ENCODE data around the gene ZNF761. TPM values are rescaled to one million over a fixed set of nuclear protein-coding genes. Genes with fewer than 3 reads are reported as not detected.
A peak's percentile ranks its signal among the peaks of the same experiment; 100 is the strongest.

The ZNF761 gene
- total and polyA plus RNA-seq, 2 of the 13 experiments (the other 11 are each of a cell fraction or from before 2014, with no cell fraction given): 11.6 to 16.2 TPM

- TF ChIP-seq ZNF572 (CRISPR knock-in tag; IDR thresholded peaks at IDR 0.05) (0 out of 2 replicates have a peak, but pooled peaks have one; percentile 57), ELF4 (CRISPR knock-in tag; IDR thresholded peaks at IDR 0.05; ENCODE audit: borderline replicate concordance) (no peak), NFKB2 (CRISPR knock-in tag; IDR thresholded peaks at IDR 0.05; ENCODE audit: borderline replicate concordance) (0 out of 2 replicates have a peak, but pooled peaks have one; percentile 14), SPEN (CRISPR knock-in tag; IDR thresholded peaks at IDR 0.05; ENCODE audit: low read depth) (no peak), ZNF225 (CRISPR knock-in tag; IDR thresholded peaks at IDR 0.05) (no peak), RFX3 (CRISPR knock-in tag; IDR thresholded peaks at IDR 0.05) (no peak), HNRNPL (IDR thresholded peaks at IDR 0.05; ENCODE audit: low read depth, low read length) (no peak), SUZ12 (IDR thresholded peaks at IDR 0.05; ENCODE audit: low read depth, low read length) (no peak), MEF2D (CRISPR knock-in tag; IDR thresholded peaks at IDR 0.05) (no peak), IKZF5 (CRISPR knock-in tag; IDR thresholded peaks at IDR 0.05) (no peak), CENPBD1 (CRISPR knock-in tag; IDR thresholded peaks at IDR 0.05; ENCODE audit: borderline replicate concordance, low read depth) (no peak), NR3C1 (CRISPR knock-in tag; IDR thresholded peaks at IDR 0.05) (no peak), SMARCE1 (IDR thresholded peaks at IDR 0.05; ENCODE audit: borderline replicate concordance) (no peak), THAP11 (CRISPR knock-in tag; IDR thresholded peaks at IDR 0.05) (no peak), YEATS4 (CRISPR knock-in tag; IDR thresholded peaks at IDR 0.05; ENCODE audit: borderline replicate concordance) (peak; percentile 37; the same call in 1 of the 2 replicates), TGIF2 (CRISPR knock-in tag; IDR thresholded peaks at IDR 0.05) (no peak), MXD4 (CRISPR knock-in tag; IDR thresholded peaks at IDR 0.05) (no peak), CCAR2 (optimal IDR thresholded peaks at IDR 0.05; ENCODE audit: low read depth, low read length) (no peak), ZFP82 (CRISPR knock-in tag; IDR thresholded peaks at IDR 0.05; ENCODE audit: borderline replicate concordance) (no peak), SNAPC5 (CRISPR knock-in tag; IDR thresholded peaks at IDR 0.05; ENCODE audit: borderline replicate concordance) (no peak)
- TF ChIP-seq, protein P1, sequence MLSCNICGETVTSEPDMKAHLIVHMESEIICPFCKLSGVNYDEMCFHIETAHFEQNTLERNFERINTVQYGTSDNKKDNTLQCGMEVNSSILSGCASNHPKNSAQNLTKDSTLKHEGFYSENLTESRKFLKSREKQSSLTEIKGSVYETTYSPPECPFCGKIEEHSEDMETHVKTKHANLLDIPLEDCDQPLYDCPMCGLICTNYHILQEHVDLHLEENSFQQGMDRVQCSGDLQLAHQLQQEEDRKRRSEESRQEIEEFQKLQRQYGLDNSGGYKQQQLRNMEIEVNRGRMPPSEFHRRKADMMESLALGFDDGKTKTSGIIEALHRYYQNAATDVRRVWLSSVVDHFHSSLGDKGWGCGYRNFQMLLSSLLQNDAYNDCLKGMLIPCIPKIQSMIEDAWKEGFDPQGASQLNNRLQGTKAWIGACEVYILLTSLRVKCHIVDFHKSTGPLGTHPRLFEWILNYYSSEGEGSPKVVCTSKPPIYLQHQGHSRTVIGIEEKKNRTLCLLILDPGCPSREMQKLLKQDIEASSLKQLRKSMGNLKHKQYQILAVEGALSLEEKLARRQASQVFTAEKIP (CRISPR knock-in tag; IDR thresholded peaks at IDR 0.05; ENCODE audit: borderline replicate concordance): no peak
- TF ChIP-seq, protein P2, sequence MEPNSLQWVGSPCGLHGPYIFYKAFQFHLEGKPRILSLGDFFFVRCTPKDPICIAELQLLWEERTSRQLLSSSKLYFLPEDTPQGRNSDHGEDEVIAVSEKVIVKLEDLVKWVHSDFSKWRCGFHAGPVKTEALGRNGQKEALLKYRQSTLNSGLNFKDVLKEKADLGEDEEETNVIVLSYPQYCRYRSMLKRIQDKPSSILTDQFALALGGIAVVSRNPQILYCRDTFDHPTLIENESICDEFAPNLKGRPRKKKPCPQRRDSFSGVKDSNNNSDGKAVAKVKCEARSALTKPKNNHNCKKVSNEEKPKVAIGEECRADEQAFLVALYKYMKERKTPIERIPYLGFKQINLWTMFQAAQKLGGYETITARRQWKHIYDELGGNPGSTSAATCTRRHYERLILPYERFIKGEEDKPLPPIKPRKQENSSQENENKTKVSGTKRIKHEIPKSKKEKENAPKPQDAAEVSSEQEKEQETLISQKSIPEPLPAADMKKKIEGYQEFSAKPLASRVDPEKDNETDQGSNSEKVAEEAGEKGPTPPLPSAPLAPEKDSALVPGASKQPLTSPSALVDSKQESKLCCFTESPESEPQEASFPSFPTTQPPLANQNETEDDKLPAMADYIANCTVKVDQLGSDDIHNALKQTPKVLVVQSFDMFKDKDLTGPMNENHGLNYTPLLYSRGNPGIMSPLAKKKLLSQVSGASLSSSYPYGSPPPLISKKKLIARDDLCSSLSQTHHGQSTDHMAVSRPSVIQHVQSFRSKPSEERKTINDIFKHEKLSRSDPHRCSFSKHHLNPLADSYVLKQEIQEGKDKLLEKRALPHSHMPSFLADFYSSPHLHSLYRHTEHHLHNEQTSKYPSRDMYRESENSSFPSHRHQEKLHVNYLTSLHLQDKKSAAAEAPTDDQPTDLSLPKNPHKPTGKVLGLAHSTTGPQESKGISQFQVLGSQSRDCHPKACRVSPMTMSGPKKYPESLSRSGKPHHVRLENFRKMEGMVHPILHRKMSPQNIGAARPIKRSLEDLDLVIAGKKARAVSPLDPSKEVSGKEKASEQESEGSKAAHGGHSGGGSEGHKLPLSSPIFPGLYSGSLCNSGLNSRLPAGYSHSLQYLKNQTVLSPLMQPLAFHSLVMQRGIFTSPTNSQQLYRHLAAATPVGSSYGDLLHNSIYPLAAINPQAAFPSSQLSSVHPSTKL (CRISPR knock-in tag; IDR thresholded peaks at IDR 0.05): 0 out of 2 replicates have a peak, but pooled peaks have one; percentile 3
- TF ChIP-seq, protein P3, sequence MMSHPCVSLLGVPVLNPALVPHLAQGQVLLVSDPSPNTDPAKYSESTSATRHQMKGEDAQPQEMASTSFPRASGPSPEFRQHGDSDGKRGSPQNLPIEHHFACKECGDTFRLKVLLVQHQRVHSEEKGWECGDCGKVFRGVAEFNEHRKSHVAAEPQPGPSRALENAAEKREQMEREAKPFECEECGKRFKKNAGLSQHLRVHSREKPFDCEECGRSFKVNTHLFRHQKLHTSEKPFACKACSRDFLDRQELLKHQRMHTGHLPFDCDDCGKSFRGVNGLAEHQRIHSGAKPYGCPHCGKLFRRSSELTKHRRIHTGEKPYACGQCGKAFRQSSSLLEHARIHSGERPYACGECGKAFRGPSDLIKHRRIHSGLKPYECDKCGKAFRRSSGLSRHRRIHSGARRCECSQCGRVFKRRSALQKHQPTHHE (CRISPR knock-in tag; IDR thresholded peaks at IDR 0.05; ENCODE audit: borderline replicate concordance): no peak
Observed at GRCh38 chr19:53394522-53394973, 37.2 kb upstream of the ZNF761 start (continued).

All from HepG2 (cell line).